SU-DHL-6 (cell line): ENCODE results near the gene DSTN.
A peak's percentile ranks its signal among the peaks of the same experiment; 100 is the strongest.

Experiments
- H2AFZ ChIP-seq: fragments of 200-600 bp; sonication (generic); 2 replicates; pipeline ENCODE4 v1.6.1; 2014; ENCODE audit warnings: low read depth, mild to moderate bottlenecking, moderate library complexity, mixed read lengths, antibody characterized with exemption, low read length; ENCODE audit not compliant: severe bottlenecking
- H3F3A ChIP-seq: fragments of 200-600 bp; shearing (Covaris generic); 2 replicates; pipeline ENCODE4 v1.6.0; 2016; ENCODE audit warnings: antibody characterized with exemption, mild to moderate bottlenecking; ENCODE audit not compliant: insufficient read depth
- H3K27ac ChIP-seq: fragments of 200-600 bp; sonication (generic); 2 replicates; pipeline ENCODE4 v1.5.1; 2016; ENCODE audit warnings: low read depth, mild to moderate bottlenecking, low read length, moderate library complexity, mixed read lengths
- H3K27me3 ChIP-seq: fragments of 200-600 bp; sonication (generic), shearing (Covaris generic); 2 replicates; pipeline ENCODE4 v1.6.0; 2014; ENCODE audit warnings: mild to moderate bottlenecking, low read length
- H3K36me3 ChIP-seq: fragments of 200-600 bp; sonication (generic); 2 replicates; pipeline ENCODE4 v1.6.1; 2014; ENCODE audit warnings: mild to moderate bottlenecking, low read length, mixed read lengths
- H3K4me2 ChIP-seq: fragments of 300-600, 200-600 bp; shearing (Covaris generic), sonication (generic); 2 replicates; pipeline ENCODE4 v1.6.0; 2014; ENCODE audit warnings: low read length, low read depth, mild to moderate bottlenecking; ENCODE audit not compliant: poor library complexity, severe bottlenecking
- H3K4me3 ChIP-seq: fragments of 200-600 bp; sonication (generic); 2 replicates; pipeline ENCODE4 v1.5.1; 2014; ENCODE audit warnings: antibody characterized with exemption, low read length, mild to moderate bottlenecking, mixed read lengths; ENCODE audit not compliant: insufficient read depth, poor library complexity, severe bottlenecking
- H3K79me2 ChIP-seq: fragments of 200-600 bp; sonication (generic); 2 replicates; pipeline ENCODE4 v1.6.1; 2014; ENCODE audit warnings: mild to moderate bottlenecking, low read length, moderate library complexity; ENCODE audit not compliant: insufficient read depth
- H3K9ac ChIP-seq: fragments of 200-600 bp; sonication (generic); 2 replicates; pipeline ENCODE4 v1.7.0; 2014; ENCODE audit warnings: mild to moderate bottlenecking, low read length
- H3K9me2 ChIP-seq: fragments of 200-600 bp; sonication (generic); replicated peaks from 2 replicates; pipeline ENCODE4 v1.6.1; 2014; ENCODE audit warnings: low read length; ENCODE audit not compliant: insufficient read depth
- H3K9me3 ChIP-seq: fragments of 200-600 bp; sonication (generic); 2 replicates; pipeline ENCODE4 v1.6.1; 2014; ENCODE audit warnings: low read length, mixed read lengths; ENCODE audit not compliant: insufficient read depth
- H4K20me1 ChIP-seq: fragments of 200-600 bp; sonication (generic); 2 replicates; pipeline ENCODE4 v1.6.1; 2014; ENCODE audit warnings: low read depth, mild to moderate bottlenecking, antibody characterized with exemption, low read length, moderate library complexity, mixed read lengths
- CTCF ChIP-seq: fragments of 200-600 bp; sonication (generic); IDR thresholded peaks from one replicate; pipeline ENCODE4 v1.5.1; 2017; ENCODE audit warnings: antibody characterized with exemption, mild to moderate bottlenecking, low read length, moderate library complexity; ENCODE audit not compliant: insufficient read depth, poor library complexity, severe bottlenecking
- EZH2phosphoT487 ChIP-seq: fragments of 200-600 bp; sonication (generic), shearing (Covaris generic); conservative IDR thresholded peaks from 2 replicates; pipeline ENCODE4 v1.6.1; 2018; ENCODE audit warnings: mild to moderate bottlenecking, antibody characterized with exemption, low read length, moderate library complexity, mixed read lengths

Gene DSTN

GRCh38 chr20:17569616-17570346 lies at the start of gene DSTN:
DSTN (plus strand) TSS chr20:17570075; CDS start chr20:17570209, 134 bp downstream.
- Histone ChIP-seq H3K27ac (no peak within 1 kb of the TSS), H3F3A (0 out of 2 replicates have a peak, but pooled peaks cover 4% of the 10 kb centered on the region), H3K4me2 (peak within 1 kb of the TSS; percentile 76), H3K36me3 (no peaks in the 10 kb centered on the region), H3K4me3 (peak within 1 kb of the TSS; percentile 77), H4K20me1 (no peaks in the 10 kb centered on the region), H3K9ac (peak within 1 kb of the TSS; percentile 75), H3K27me3 (no peaks in the 10 kb centered on the region), H3K9me2 (no peaks in the 10 kb centered on the region), H3K79me2 (no peaks in the 10 kb centered on the region), H2AFZ (peak within 1 kb of the TSS; percentile 100), H3K9me3 (no peaks in the 10 kb centered on the region)
- TF ChIP-seq CTCF (no peak), EZH2phosphoT487 (no peak)

- no peak overlapping the region for H3K27ac ChIP-seq
- no peaks in the 10 kb centered on the region for H4K20me1 ChIP-seq
- H2AFZ ChIP-seq, result no peak overlapping the region
- H3K36me3 ChIP-seq, result no peaks in the 10 kb centered on the region
- H3K4me3 ChIP-seq, result no peak overlapping the region
- TF ChIP-seq CTCF (no peak), EZH2phosphoT487 (no peak)
- no peaks in the 10 kb centered on the region for H3K27me3 ChIP-seq
- H3K9me3 ChIP-seq, result no peaks in the 10 kb centered on the region
- H3K79me2 ChIP-seq, result no peaks in the 10 kb centered on the region
- H3K9me2 ChIP-seq, result no peaks in the 10 kb centered on the region
- H3F3A ChIP-seq, result no peaks in the 10 kb centered on the region
- H3K4me2 ChIP-seq, result no peak overlapping the region
- H3K9ac ChIP-seq, result no peak overlapping the region
These were observed 49.3 kb upstream of the DSTN start for GRCh38 chr20:17520583-17520982.

GRCh38 chr20:17522528-17522927 lies 47.3 kb upstream of the DSTN start:
- Histone ChIP-seq H3K27me3 (no peaks in the 10 kb centered on the region), H3F3A (no peaks in the 10 kb centered on the region), H3K36me3 (no peaks in the 10 kb centered on the region), H3K4me3 (no peak overlapping the region), H3K9ac (no peak overlapping the region), H3K27ac (no peak overlapping the region), H2AFZ (no peak overlapping the region), H3K9me3 (no peaks in the 10 kb centered on the region), H3K9me2 (no peaks in the 10 kb centered on the region), H4K20me1 (no peaks in the 10 kb centered on the region), H3K4me2 (no peak overlapping the region), H3K79me2 (no peaks in the 10 kb centered on the region)
- TF ChIP-seq CTCF (no peak), EZH2phosphoT487 (no peak)
